SK-N-SH (cell line): Measurements from ENCODE around the gene PTPRK. TPM values are rescaled to one million over a fixed set of nuclear protein-coding genes. Genes with fewer than 3 reads are reported as not detected.

Source experiments
- CTCF ChIA-PET: fragments of 300-600, 350-600 bp; formaldehyde crosslinking; extraction: SDS; loops from one replicate; lab custom pipeline; 2021; lab: Yijun Ruan, JAX
- POLR2A ChIA-PET: fragments of 350-600 bp; sonication (Branson Sonifier 250); formaldehyde crosslinking; extraction: SDS; loops from one replicate; lab custom pipeline; 2020; ENCODE audit warnings: antibody characterized with exemption, inconsistent platforms; lab: Yijun Ruan, JAX
- DNase-seq: peaks from one replicate; pipeline ENCODE4 v3.0.0; 2012
- H2AFZ ChIP-seq: fragments of 200-600 bp; sonication (generic); 2 replicates; pipeline ENCODE4 v1.8.1; 2016; ENCODE audit warnings: antibody characterized with exemption, mild to moderate bottlenecking, low read depth
- H3F3A ChIP-seq: fragments of 200-600 bp; sonication (generic); replicated peaks from 2 replicates; pipeline ENCODE3; 2016; ENCODE audit warnings: antibody characterized with exemption, mild to moderate bottlenecking; ENCODE audit not compliant: insufficient read depth
- H3K27ac ChIP-seq, 2 experiments: fragments of 200-500 bp in 1 of 2; fragments of 200-600 bp in 1 of 2; sonication (Bioruptor generic) in 1 of 2; sonication (generic), shearing (Covaris generic) in 1 of 2; 2 replicates each; pipeline versions ENCODE4 v1.5.1 to v1.6.1; 2014 to 2016; ENCODE audit warnings: low read depth in 2 of 2, inconsistent platforms in 1 of 2, low read length in 1 of 2, mild to moderate bottlenecking in 1 of 2, mixed read lengths in 1 of 2
- H3K27me3 ChIP-seq: fragments of 200-600 bp; sonication (generic), shearing (Covaris generic); 2 replicates; pipeline ENCODE4 v1.6.1; 2016; ENCODE audit warnings: mixed run types; ENCODE audit not compliant: insufficient read depth
- H3K36me3 ChIP-seq, 2 experiments: fragments of 200-500 bp in 1 of 2; fragments of 200-600 bp in 1 of 2; sonication (Bioruptor generic) in 1 of 2; sonication (generic) in 1 of 2; replicated peaks in 1 of 2; 2 replicates each; pipeline versions ENCODE3 to v1.5.1; 2014 to 2016; ENCODE audit warnings: low read length in 1 of 2, mild to moderate bottlenecking in 1 of 2; ENCODE audit not compliant: insufficient read depth in 2 of 2, control insufficient read depth in 1 of 2
- H3K4me1 ChIP-seq, 2 experiments: fragments of 200-500 bp in 1 of 2; fragments of 200-600 bp in 1 of 2; sonication (Bioruptor generic) in 1 of 2; sonication (generic), shearing (Covaris generic) in 1 of 2; 2 replicates each; pipeline versions ENCODE4 v1.5.1 to v1.6.1; 2014 to 2016; ENCODE audit warnings: low read depth in 1 of 2, low read length in 1 of 2, mixed run types in 1 of 2; ENCODE audit not compliant: insufficient read depth in 2 of 2, control insufficient read depth in 1 of 2
- H3K4me2 ChIP-seq: fragments of 200-600 bp; sonication (generic), shearing (Covaris generic); 2 replicates; pipeline ENCODE4 v1.6.1; 2017; ENCODE audit warnings: mixed run types
- H3K4me3 ChIP-seq, 2 experiments: fragments of 200-500 bp in 1 of 2; fragments of 200-600 bp in 1 of 2; sonication (Bioruptor generic) in 1 of 2; sonication (generic), shearing (Covaris generic) in 1 of 2; 2 replicates each; pipeline versions ENCODE4 v1.5.1 to v1.8.1; 2014 to 2016; ENCODE audit warnings: low read depth in 2 of 2, inconsistent platforms in 1 of 2, low read length in 1 of 2, mild to moderate bottlenecking in 1 of 2, mixed read lengths in 1 of 2, moderate library complexity in 1 of 2
- H3K79me2 ChIP-seq: fragments of 200-600 bp; sonication (generic); 2 replicates; pipeline ENCODE4 v1.8.1; 2017; ENCODE audit warnings: mild to moderate bottlenecking; ENCODE audit not compliant: insufficient read depth
- H3K9ac ChIP-seq: fragments of 200-600 bp; sonication (generic); 2 replicates; pipeline ENCODE4 v1.6.1; 2017; ENCODE audit warnings: mixed run types
- H3K9me2 ChIP-seq: fragments of 200-600 bp; sonication (generic); 2 replicates; pipeline ENCODE4 v1.6.1; 2017; ENCODE audit warnings: mixed run types
- H3K9me3 ChIP-seq: fragments of 200-600 bp; sonication (generic); 2 replicates; pipeline ENCODE4 v1.6.1; 2017; ENCODE audit warnings: mixed run types, mild to moderate bottlenecking, moderate library complexity
- H4K20me1 ChIP-seq: fragments of 200-600 bp; sonication (generic); 2 replicates; pipeline ENCODE4 v1.6.1; 2017; ENCODE audit warnings: mild to moderate bottlenecking, mixed run types; ENCODE audit not compliant: insufficient read depth
- CTCF ChIP-seq: fragments of 200-600 bp; sonication (generic); IDR thresholded peaks from 2 replicates; pipeline ENCODE4 v1.6.1; 2017; ENCODE audit warnings: antibody characterized with exemption, mild to moderate bottlenecking, moderate library complexity
- ELF1 ChIP-seq: IDR thresholded peaks from 2 replicates; pipeline ENCODE4 v1.4.0; 2012
- EP300 ChIP-seq, 2 experiments: IDR thresholded peaks; 2 replicates each; pipeline versions ENCODE4 v1.4.0 to v1.6.1; 2012; ENCODE audit warnings: borderline replicate concordance in 1 of 2, low read depth in 1 of 2, low read length in 1 of 2
- EZH2phosphoT487 ChIP-seq: fragments of 200-600 bp; sonication (generic); IDR thresholded peaks from 2 replicates; pipeline ENCODE4 v1.6.1; 2017; ENCODE audit warnings: low read depth, mixed run types, mild to moderate bottlenecking, antibody characterized with exemption, moderate library complexity, borderline replicate concordance
- FOSL2 ChIP-seq: IDR thresholded peaks from 2 replicates; pipeline ENCODE4 v1.4.0; 2012; ENCODE audit warnings: low read depth, mild to moderate bottlenecking, moderate library complexity, borderline replicate concordance
- FOXJ3 ChIP-seq: sonication (generic); formaldehyde crosslinking; IDR thresholded peaks from 2 replicates; pipeline ENCODE4 v1.5.1; 2020; ENCODE audit warnings: mild to moderate bottlenecking, missing genetic modification reagents
- GATA2 ChIP-seq: sonication (generic); formaldehyde crosslinking; IDR thresholded peaks from 2 replicates; pipeline ENCODE4 v1.5.0; 2020; ENCODE audit warnings: mild to moderate bottlenecking, missing genetic modification reagents
- MAX ChIP-seq: IDR thresholded peaks from 2 replicates; pipeline ENCODE4 v1.4.0; 2012; ENCODE audit warnings: low read depth
- MXI1 ChIP-seq: IDR thresholded peaks from 2 replicates; pipeline ENCODE4 v1.6.1; 2012; ENCODE audit warnings: mild to moderate bottlenecking, low read depth, low read length, improper control_type of control experiment
- PBX3 ChIP-seq: IDR thresholded peaks from 2 replicates; pipeline ENCODE4; 2012
- POLR2AphosphoS5 ChIP-seq: IDR thresholded peaks from 2 replicates; pipeline ENCODE4 v1.6.1; 2012; ENCODE audit warnings: low read depth, low read length
- RCOR1 ChIP-seq: fragments of 150-350 bp; IDR thresholded peaks from 2 replicates; pipeline ENCODE4 v1.6.1; 2017; ENCODE audit warnings: antibody characterized with exemption, low read length
- REST ChIP-seq: IDR thresholded peaks from 2 replicates; pipeline ENCODE4 v1.6.1; 2012; ENCODE audit warnings: mild to moderate bottlenecking, low read depth, low read length, moderate library complexity
- TCF12 ChIP-seq: IDR thresholded peaks from 2 replicates; pipeline ENCODE4 v1.4.0; 2012
- TEAD4 ChIP-seq: IDR thresholded peaks from 2 replicates; pipeline ENCODE4 v1.4.0; 2012; ENCODE audit warnings: mild to moderate bottlenecking, borderline replicate concordance; ENCODE audit not compliant: insufficient read depth
- YY1 ChIP-seq: IDR thresholded peaks from 2 replicates; pipeline ENCODE4 v1.4.0; 2012; ENCODE audit warnings: low read depth, mild to moderate bottlenecking
- WGBS: methylation state at CpG from one replicate; pipeline ENCODE4 v1.1.6; 2017; ENCODE audit warnings: low lambda C conversion rate; 5-methylcytosine and 5-hydroxymethylcytosine counted together
- polyA plus RNA-seq, 3 experiments: library from polyadenylated mRNA; depleted of rRNA; stranded (reverse); fragments of >200 nt; gene quantifications; 2 replicates each; pipeline ENCODE4 v1.2.3, GENCODE V29; 2012
- TF ChIP-seq, protein P1 (sequence below): fragments of 150-350 bp; IDR thresholded peaks from 2 replicates; pipeline ENCODE4 v1.6.1; 2016; ENCODE audit warnings: mild to moderate bottlenecking, low read depth, low read length
- TF ChIP-seq, protein P2 (sequence below): fragments of 150-350 bp; IDR thresholded peaks from 2 replicates; pipeline ENCODE4 v1.6.1; 2017; ENCODE audit warnings: antibody characterized with exemption, low read length, low read depth, borderline replicate concordance
- TF ChIP-seq, protein P3 (sequence below): IDR thresholded peaks from 2 replicates; pipeline ENCODE4 v1.4.0; 2012; ENCODE audit warnings: low read depth, borderline replicate concordance

Gene PTPRK
- polyA plus RNA-seq, 1 of the 3 experiments (the other 2 are of a cell fraction), result 9.5 TPM

DNA sequence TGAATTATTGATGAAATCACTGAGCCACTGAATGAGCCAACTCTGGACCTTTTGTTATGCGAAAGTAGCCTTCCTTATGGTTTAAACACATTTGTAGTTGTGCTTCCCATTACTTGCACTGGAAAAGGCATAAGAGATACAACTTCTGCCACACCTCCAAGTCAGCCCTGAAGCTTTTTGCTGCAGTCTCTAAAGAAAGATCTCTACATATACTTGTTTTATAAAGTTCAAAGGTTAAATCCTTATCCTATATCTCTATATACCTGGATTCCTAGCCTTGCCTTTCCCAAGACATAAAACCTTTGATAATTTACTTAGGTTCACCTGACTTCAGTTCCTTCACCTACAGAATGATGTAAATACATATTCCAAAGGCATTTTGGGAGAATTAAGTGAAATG lies 132.0 kb downstream of the PTPRK start:
- 4% methylated on average over 1 of the region's 1 CpG for WGBS
- H4K20me1 ChIP-seq, result no peaks in the 10 kb centered on the region
- H3K79me2 ChIP-seq, result peaks cover 4% of the 10 kb centered on the region; the same call in 1 of the 2 replicates
- no peaks in the 10 kb centered on the region for H3K9me2 ChIP-seq
- no peak overlapping the region for H3K4me3 ChIP-seq
- no peak for DNase-seq
- H3K27ac ChIP-seq, result no peak overlapping the region
- peaks cover 0 to 4% of the 10 kb centered on the region in 2 experiments for H3K36me3 ChIP-seq
- no peaks in the 10 kb centered on the region for H3K27me3 ChIP-seq
- H3F3A ChIP-seq, result no peaks in the 10 kb centered on the region
- H2AFZ ChIP-seq, result no peak overlapping the region
- H3K9ac ChIP-seq, result no peak overlapping the region
- no peaks in the 10 kb centered on the region for H3K9me3 ChIP-seq
- POLR2A ChIA-PET, result no interaction called here
- no peak overlapping the region for H3K4me2 ChIP-seq
- CTCF ChIA-PET, result no interaction called here
- TF ChIP-seq, protein P1, sequence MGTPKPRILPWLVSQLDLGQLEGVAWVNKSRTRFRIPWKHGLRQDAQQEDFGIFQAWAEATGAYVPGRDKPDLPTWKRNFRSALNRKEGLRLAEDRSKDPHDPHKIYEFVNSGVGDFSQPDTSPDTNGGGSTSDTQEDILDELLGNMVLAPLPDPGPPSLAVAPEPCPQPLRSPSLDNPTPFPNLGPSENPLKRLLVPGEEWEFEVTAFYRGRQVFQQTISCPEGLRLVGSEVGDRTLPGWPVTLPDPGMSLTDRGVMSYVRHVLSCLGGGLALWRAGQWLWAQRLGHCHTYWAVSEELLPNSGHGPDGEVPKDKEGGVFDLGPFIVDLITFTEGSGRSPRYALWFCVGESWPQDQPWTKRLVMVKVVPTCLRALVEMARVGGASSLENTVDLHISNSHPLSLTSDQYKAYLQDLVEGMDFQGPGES, result no peak
- TF ChIP-seq POLR2AphosphoS5 (no peak), TEAD4 (no peak), YY1 (no peak), GATA2 (CRISPR knock-in tag) (no peak), MAX (no peak), FOXJ3 (CRISPR knock-in tag) (no peak), EZH2phosphoT487 (no peak), ELF1 (no peak), RCOR1 (no peak), PBX3 (no peak), TCF12 (no peak), MXI1 (no peak), FOSL2 (no peak), EP300 (IDR thresholded peaks at IDR 0.05; ENCODE audit: borderline replicate concordance in 1 of 2, low read depth in 1 of 2, low read length in 1 of 2) (no peak), CTCF (no peak), REST (no peak)
- TF ChIP-seq, protein P2, sequence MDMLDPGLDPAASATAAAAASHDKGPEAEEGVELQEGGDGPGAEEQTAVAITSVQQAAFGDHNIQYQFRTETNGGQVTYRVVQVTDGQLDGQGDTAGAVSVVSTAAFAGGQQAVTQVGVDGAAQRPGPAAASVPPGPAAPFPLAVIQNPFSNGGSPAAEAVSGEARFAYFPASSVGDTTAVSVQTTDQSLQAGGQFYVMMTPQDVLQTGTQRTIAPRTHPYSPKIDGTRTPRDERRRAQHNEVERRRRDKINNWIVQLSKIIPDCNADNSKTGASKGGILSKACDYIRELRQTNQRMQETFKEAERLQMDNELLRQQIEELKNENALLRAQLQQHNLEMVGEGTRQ, result no peak
- TF ChIP-seq, protein P3, sequence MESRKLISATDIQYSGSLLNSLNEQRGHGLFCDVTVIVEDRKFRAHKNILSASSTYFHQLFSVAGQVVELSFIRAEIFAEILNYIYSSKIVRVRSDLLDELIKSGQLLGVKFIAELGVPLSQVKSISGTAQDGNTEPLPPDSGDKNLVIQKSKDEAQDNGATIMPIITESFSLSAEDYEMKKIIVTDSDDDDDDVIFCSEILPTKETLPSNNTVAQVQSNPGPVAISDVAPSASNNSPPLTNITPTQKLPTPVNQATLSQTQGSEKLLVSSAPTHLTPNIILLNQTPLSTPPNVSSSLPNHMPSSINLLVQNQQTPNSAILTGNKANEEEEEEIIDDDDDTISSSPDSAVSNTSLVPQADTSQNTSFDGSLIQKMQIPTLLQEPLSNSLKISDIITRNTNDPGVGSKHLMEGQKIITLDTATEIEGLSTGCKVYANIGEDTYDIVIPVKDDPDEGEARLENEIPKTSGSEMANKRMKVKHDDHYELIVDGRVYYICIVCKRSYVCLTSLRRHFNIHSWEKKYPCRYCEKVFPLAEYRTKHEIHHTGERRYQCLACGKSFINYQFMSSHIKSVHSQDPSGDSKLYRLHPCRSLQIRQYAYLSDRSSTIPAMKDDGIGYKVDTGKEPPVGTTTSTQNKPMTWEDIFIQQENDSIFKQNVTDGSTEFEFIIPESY, result no peak
- H3K4me1 ChIP-seq, result no peaks in the 10 kb centered on the region
